SW 1271 (cell line): ENCODE data around the gene NPAS3.

Source experiments
- DNase-seq, 2 experiments: peaks; one replicate each; lab custom pipeline; 2025; lab: John Stamatoyannopoulos, UW

Gene NPAS3

GRCh38 chr14:33257796-33258195 is 319.1 kb downstream of the NPAS3 start:
- DNase-seq = no peak

GRCh38 chr14:33259764-33260163 is 321.1 kb downstream of the NPAS3 start:
- DNase-seq = no peak

GRCh38 chr14:33271216-33271615 is 332.5 kb downstream of the NPAS3 start:
- DNase-seq = no peak

GRCh38 chr14:33271891-33272290 is 333.2 kb downstream of the NPAS3 start:
- DNase-seq = no peak

- DNase-seq = no peak
Observed at GRCh38 chr14:33273978-33274377, 335.3 kb downstream of the NPAS3 start.

- no peak for DNase-seq
Observed at GRCh38 chr14:33275879-33276278, 337.2 kb downstream of the NPAS3 start.

GRCh38 chr14:33279865-33280264 is 341.2 kb downstream of the NPAS3 start:
- DNase-seq = no peak

- no peak for DNase-seq
Observed at GRCh38 chr14:33280646-33281045, 342.0 kb downstream of the NPAS3 start.

- no peak for DNase-seq
Observed at GRCh38 chr14:33282331-33283230, 343.9 kb downstream of the NPAS3 start.

GRCh38 chr14:33285902-33286700 is 347.4 kb downstream of the NPAS3 start:
- no peak for DNase-seq

GRCh38 chr14:33287189-33287588 is 348.5 kb downstream of the NPAS3 start:
- DNase-seq = no peak

- no peak for DNase-seq
Observed at GRCh38 chr14:33290641-33291040, 352.0 kb downstream of the NPAS3 start.

- DNase-seq = no peak
Observed at GRCh38 chr14:33291529-33292104, 352.9 kb downstream of the NPAS3 start.

GRCh38 chr14:33294419-33294818 is 355.7 kb downstream of the NPAS3 start:
- DNase-seq = no peak

GRCh38 chr14:33297565-33297964 is 358.9 kb downstream of the NPAS3 start:
- no peak for DNase-seq

- no peak for DNase-seq
Observed at GRCh38 chr14:33307691-33308251, 369.1 kb downstream of the NPAS3 start.

GRCh38 chr14:33309106-33309505 is 370.4 kb downstream of the NPAS3 start:
- DNase-seq = no peak

GRCh38 chr14:33315217-33315616 is 376.5 kb downstream of the NPAS3 start:
- no peak for DNase-seq

GRCh38 chr14:33315721-33316120 is 377.0 kb downstream of the NPAS3 start:
- no peak for DNase-seq

- DNase-seq = no peak
Observed at GRCh38 chr14:33317675-33318074, 379.0 kb downstream of the NPAS3 start.

- no peak for DNase-seq
Observed at GRCh38 chr14:33323979-33324378, 385.3 kb downstream of the NPAS3 start.

- DNase-seq = no peak
Observed at GRCh38 chr14:33331176-33331949, 392.7 kb downstream of the NPAS3 start.
